22Rv1 (cell line): ENCODE measurements around the gene PPT2.

ENCODE experiments used
- H3K27ac ChIP-seq: fragments of 450-650 bp; 2 replicates; pipeline ENCODE4 v1.5.1; 2017
- ZFX ChIP-seq: fragments of 450-650 bp; IDR thresholded peaks from 2 replicates; pipeline ENCODE4 v1.6.1; 2017; ENCODE audit warnings: antibody characterized with exemption, borderline replicate concordance
- TF ChIP-seq, protein P1 (sequence below): fragments of 450-650 bp; IDR thresholded peaks from 2 replicates; pipeline ENCODE4 v1.5.1; 2017; ENCODE audit warnings: mild to moderate bottlenecking

PPT2 gene

DNA sequence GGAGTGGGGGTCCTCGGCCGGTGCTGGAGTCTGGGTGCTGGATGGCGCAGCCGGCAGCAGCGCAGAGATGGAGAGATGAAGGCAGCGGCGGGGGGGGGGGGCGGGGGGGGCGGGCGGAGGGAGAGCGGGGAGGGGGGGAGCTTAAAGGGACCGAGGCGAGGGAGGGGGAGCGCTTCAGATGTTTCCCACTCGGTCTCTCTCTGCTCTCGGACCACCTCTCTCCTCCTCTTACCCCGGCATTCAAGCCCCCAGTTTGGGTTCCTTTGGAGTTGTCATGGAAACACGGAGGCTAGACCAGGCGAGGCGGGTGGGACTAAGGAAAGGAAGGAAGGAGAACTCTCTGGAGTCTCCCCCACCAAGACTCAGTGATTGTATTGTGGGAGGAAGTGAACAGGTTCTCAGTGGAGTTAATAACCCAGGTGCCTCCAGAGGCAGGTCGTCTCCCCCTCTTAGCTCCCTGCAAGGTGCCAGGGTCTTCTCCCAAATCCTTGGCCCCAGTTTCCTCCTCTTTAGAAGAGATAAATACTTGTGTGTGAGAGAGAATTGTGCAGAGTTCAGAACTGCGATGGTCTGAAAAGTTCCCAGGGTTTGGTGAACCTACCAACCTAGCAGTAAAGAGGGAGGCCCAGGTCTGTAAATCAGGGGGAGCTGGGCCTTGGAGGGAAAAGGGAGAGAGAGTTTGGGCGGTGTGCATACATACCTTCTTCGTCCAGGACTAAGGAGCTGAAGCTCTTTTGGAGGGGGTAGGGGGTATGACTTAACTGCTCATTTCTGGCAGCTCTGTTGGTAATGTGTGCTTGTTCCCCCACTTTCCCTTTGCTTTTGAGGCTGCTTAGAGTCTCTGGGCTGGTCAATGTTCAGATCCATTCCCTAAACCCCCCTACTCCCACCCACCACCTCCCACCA lies 1.8 kb upstream of the PPT2 start, which contains the start of gene PRRT1:
Gene PRRT1 (minus strand): TSS at position 77 of the 906 bp plus-strand sequence. CDS start 112 bp downstream, outside the sequence.
- TF ChIP-seq, protein P1, sequence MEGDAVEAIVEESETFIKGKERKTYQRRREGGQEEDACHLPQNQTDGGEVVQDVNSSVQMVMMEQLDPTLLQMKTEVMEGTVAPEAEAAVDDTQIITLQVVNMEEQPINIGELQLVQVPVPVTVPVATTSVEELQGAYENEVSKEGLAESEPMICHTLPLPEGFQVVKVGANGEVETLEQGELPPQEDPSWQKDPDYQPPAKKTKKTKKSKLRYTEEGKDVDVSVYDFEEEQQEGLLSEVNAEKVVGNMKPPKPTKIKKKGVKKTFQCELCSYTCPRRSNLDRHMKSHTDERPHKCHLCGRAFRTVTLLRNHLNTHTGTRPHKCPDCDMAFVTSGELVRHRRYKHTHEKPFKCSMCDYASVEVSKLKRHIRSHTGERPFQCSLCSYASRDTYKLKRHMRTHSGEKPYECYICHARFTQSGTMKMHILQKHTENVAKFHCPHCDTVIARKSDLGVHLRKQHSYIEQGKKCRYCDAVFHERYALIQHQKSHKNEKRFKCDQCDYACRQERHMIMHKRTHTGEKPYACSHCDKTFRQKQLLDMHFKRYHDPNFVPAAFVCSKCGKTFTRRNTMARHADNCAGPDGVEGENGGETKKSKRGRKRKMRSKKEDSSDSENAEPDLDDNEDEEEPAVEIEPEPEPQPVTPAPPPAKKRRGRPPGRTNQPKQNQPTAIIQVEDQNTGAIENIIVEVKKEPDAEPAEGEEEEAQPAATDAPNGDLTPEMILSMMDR, result no peak
- no peak for TF ChIP-seq ZFX

DNA sequence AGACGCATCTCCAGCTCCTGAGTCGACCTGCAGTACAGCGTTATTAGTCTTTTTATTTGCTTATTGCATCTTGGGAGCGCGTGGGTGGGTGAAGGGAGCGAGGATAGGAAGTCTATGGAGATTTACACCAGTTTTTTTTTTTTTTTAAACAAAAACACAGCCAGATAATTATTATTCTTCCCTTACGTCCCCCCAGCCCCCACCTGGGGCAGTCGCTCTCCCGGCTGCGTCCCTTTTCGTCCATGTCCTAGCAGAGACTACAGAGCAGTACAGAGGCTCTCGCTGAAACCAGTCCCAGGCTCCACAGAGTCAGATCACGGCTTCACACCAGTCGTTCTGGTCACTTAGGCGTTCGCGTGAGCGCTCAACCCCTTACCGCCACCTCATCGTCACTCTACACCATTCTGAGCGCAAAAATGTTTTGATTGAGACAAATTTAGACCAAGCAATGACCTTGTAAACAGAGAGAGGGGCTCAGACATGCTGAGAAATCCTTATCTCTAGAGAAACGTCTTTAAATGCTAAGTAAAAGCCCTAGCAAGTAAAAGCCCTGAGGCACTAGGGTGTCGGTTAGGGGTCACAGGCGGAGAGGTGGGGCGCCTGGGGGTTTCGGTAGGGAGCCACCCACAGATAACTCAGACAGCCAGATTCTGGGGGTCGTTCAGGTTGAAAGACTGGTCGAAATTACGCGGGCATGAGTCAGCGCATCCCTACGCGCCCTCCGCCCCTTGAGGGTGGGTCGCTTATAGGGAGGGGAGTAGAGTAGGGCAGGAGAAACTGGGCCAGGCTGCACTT lies 975 bp upstream of the PPT2 start:
- TF ChIP-seq ZFX, result no peak
- TF ChIP-seq, protein P1, result no peak
- H3K27ac ChIP-seq, result peak overlapping the region; percentile 86

More for the DNA sequence above, 1.8 kb upstream of the PPT2 start, which contains the start of gene PRRT1:
- H3K27ac ChIP-seq, result peak within 1 kb of the TSS; percentile 86

DNA sequence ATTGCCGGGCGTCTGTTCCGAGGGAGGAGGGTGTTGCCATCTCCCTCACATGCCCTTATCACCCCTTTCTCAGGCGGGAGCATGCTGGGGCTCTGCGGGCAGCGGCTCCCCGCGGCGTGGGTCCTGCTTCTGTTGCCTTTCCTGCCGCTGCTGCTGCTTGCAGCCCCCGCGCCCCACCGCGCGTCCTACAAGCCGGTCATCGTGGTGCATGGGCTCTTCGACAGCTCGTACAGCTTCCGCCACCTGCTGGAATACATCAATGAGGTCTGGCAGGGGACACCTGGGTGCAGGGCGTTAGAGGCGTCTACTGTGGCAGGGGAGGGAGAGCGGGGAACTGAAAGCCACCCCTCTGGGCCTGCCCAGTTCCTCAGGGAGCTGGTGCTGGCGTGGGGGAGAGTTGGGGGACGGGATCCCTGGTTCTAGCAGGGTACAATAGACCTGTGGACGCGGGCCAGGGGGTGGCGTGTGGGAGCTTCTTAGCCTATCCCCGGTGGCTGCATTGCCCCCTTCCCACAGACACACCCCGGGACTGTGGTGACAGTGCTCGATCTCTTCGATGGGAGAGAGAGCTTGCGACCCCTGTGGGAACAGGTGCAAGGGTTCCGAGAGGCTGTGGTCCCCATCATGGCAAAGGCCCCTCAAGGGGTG lies 697 bp downstream of the PPT2 start:
- TF ChIP-seq, protein P1, result peak; percentile 83
- no peak for TF ChIP-seq ZFX
- peak overlapping the region; percentile 86 for H3K27ac ChIP-seq

DNA sequence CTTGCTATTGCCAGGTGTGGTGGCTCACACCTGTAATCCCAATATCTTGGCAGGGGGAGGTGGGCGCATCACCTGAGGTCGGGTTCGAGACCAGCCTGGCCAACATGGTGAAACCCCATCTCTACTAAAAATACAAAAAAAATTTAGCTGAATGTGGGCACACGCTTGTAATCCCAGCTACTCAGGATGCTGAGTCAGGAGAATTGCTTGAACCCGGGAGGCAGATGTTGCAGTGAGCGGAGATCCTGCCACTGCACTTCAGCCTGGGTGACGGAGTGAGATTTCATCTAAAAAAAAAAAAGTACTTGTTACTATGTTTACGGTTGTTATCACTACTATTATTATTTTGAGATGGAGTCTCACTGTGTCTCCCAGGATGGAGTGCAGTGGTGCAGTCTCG lies 3.0 kb downstream of the PPT2 start:
- TF ChIP-seq, protein P1, result no peak
- no peak for TF ChIP-seq ZFX
- no peak overlapping the region for H3K27ac ChIP-seq

DNA sequence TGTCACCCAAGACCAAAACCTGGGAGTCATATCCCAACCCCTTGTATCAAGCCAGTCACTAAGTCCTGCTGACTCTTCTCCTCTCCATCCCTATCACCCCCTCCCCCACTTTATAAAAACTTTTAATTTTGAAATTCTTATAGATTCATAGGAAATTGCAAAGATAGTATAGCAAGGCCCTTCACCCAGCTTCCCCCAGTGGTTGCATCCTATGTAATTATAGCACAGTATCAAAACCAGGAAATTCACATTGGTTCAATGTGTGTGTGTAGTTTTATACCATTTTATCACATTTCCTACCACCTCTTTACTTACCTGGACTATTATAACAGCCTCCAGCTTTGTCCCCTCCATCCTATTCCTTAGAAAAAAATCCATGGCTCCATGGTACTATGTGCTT lies 4.1 kb downstream of the PPT2 start:
- no peak overlapping the region for H3K27ac ChIP-seq
- TF ChIP-seq, protein P1, result no peak
- no peak for TF ChIP-seq ZFX

DNA sequence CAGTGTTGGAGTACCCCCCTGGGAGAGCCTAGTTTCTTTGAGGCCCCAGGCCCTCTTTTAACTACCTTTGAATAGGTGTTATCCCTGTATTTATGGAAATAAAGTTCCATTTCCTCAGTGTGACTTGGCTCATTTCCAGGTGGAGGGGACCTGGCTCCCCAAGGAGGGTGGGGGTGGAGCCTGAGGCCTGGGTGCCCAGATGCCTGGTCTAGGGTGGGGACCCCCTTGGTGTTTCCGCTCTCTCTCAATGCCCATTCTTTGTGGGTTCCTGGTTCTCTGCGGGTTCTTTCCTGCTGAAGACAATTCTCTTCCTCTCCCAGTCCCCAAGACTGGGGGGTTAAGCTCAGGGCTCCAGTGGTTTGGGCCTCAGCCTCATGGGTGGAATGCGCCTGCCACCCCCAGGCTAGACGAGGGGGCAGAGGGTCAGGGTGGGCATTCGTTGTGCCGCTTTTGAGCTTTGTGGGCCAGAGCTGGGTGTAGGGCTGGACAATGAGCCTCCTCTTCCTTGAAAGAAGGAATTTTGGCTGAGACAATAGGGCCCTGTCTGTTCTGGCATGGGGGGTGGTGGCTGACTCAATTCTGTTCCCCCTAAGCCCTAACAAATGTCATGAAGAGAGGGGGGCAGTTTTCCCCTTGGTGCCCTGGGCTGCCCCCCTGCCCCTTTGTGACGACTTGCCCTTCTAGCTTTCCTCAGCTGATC lies 9.8 kb downstream of the PPT2 start:
- TF ChIP-seq, protein P1, result no peak
- no peak for TF ChIP-seq ZFX
- H3K27ac ChIP-seq, result no peak overlapping the region
